ENCODE results near the gene RSF1.

Gene RSF1

GRCh38 chr11:77813256-77813655 is 7.3 kb downstream of the RSF1 start:
- no peak for DNase-seq (ENCODE audit: low read depth in 2 of 2)

- no peak for DNase-seq (ENCODE audit: low read depth in 2 of 2)
These were observed 13.5 kb downstream of the RSF1 start for GRCh38 chr11:77806993-77807392.

DNA sequence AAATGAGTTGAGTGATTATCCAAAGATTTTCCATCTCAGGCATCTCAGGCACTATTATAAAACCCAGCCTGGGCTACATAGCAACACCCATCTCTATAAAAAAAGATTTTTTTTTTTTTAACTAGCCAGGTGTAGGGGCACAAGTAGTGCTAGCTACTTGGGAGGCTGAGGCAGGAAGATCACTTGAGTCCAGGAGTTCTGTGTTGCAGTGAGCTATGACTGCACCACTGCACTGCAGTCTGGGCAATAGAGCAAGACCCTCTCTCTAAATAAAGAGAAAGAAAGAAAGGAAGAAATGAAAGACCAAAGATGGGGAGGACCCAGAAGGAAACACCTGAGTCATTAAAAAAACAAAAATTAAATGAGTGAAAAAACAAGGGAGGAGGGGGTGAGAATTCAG is 14.1 kb downstream of the RSF1 start:
- no peak for DNase-seq (ENCODE audit: low read depth in 2 of 2)

GRCh38 chr11:77801477-77801876 is 19.0 kb downstream of the RSF1 start:
- DNase-seq (ENCODE audit: low read depth in 2 of 2), result no peak

- DNase-seq (ENCODE audit: low read depth in 2 of 2), result no peak
These were observed 20.1 kb downstream of the RSF1 start for GRCh38 chr11:77800449-77800848.

GRCh38 chr11:77799338-77799737 is 21.2 kb downstream of the RSF1 start:
- no peak for DNase-seq (ENCODE audit: low read depth in 2 of 2)

GRCh38 chr11:77793972-77794371 is 26.6 kb downstream of the RSF1 start:
- no peak for DNase-seq (ENCODE audit: low read depth in 2 of 2)

GRCh38 chr11:77791301-77791700 is 29.2 kb downstream of the RSF1 start:
- DNase-seq (ENCODE audit: low read depth in 2 of 2), result no peak

DNA sequence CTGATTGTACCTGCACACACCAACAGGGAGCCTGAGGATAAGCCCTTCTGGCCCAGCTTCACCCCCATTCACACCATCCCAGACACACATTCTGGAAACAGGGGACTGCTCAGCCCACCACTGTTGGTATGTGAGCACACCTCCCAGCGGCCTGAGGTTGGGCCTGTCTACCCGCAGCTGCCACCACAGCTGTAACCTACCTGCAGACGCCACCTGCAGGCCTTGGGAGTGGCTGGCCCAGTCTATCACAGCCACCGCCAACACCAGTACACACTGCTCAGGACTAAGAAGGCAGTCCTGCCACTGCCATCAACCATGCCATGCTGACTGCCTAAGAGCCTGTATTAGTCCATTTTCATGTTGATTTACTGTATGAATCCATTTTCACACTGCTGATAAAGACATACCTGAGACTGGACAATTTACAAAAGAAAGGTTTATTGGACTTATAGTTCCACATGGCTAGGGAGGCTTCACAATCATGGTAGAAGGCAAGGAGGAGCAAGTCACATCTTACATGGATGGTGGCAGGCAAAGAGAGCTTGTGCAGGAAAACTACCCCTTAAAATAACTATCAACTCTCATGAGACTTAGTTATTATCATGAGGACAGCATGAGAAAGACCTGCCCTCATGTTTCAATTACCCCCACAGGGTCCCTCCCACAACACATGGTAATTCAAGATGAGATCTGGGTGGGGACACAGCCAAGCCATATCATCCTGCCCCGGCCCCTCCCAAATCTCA is 30.6 kb downstream of the RSF1 start:
- no peak for DNase-seq (ENCODE audit: low read depth in 2 of 2)

GRCh38 chr11:77789061-77789730 is 31.3 kb downstream of the RSF1 start:
- no peak for DNase-seq (ENCODE audit: low read depth in 2 of 2)

GRCh38 chr11:77784572-77784971 is 36.0 kb downstream of the RSF1 start:
- DNase-seq (ENCODE audit: low read depth in 2 of 2), result no peak

- DNase-seq (ENCODE audit: low read depth in 2 of 2), result no peak
These were observed 37.5 kb downstream of the RSF1 start for GRCh38 chr11:77783025-77783424.

DNA sequence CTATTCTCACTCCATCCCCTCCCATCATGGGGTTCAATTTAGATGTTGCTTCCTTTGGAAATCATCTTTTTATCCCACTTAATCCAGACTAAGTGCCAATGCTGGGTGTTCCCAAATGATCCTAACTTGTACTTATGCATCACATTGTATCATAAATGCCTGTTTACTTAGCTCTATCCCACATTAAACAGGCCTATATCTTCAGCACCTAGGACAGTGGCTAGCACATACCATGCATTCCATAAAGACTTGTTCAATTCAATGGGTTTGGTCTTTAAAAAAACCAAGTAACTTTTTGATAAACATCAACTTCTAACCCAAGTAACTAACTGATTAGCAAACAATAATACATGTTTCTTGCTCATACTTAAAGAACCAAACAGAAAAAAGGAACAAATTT is 40.6 kb downstream of the RSF1 start:
- DNase-seq (ENCODE audit: low read depth in 2 of 2), result no peak

GRCh38 chr11:77778549-77778948 is 42.0 kb downstream of the RSF1 start:
- no peak for DNase-seq (ENCODE audit: low read depth in 2 of 2)

DNA sequence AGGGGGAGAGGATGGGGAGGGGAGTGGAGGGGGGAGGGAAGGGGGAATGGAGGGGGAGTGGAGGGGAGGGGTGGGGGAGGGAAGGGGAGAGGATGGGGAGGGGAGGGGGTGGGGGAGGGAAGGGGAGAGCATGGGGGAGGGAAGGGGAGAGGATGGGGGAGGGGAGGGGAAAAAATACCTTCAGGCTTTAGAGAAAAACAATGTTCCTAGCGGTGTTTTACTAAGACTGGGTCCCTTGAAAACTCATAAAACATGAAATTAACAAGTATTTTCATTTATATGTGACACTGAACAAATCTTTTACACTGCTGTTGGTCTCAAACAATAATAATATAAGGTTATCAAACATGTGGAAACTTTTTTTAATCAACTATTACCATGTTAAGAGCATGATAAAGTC is 42.4 kb downstream of the RSF1 start:
- no peak for DNase-seq (ENCODE audit: low read depth in 2 of 2)

DNA sequence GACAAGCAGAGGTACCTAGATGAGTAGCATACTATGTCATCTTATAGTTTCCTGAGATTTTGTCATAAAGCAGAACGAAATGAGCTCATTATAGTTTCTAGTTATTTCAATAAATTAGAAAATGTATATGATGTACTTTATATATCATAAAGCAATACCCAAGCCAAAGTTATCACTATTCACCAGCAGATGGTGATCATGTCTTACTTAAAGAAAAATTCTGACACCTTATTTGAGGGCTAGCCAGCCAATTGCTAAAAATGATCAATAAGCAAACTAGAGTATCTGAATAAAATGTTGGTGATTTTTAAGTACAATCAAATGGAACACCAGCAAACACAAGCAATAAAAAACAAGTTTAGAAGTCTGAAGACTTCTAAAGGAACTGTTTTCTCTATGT is 44.1 kb downstream of the RSF1 start:
- no peak for DNase-seq (ENCODE audit: low read depth in 2 of 2)

GRCh38 chr11:77775936-77776335 is 44.6 kb downstream of the RSF1 start:
- DNase-seq (ENCODE audit: low read depth in 2 of 2), result no peak

- DNase-seq (ENCODE audit: low read depth in 2 of 2), result no peak
These were observed 49.4 kb downstream of the RSF1 start for GRCh38 chr11:77771135-77771534.

GRCh38 chr11:77770629-77771028 is 49.9 kb downstream of the RSF1 start:
- DNase-seq (ENCODE audit: low read depth in 2 of 2), result no peak

DNA sequence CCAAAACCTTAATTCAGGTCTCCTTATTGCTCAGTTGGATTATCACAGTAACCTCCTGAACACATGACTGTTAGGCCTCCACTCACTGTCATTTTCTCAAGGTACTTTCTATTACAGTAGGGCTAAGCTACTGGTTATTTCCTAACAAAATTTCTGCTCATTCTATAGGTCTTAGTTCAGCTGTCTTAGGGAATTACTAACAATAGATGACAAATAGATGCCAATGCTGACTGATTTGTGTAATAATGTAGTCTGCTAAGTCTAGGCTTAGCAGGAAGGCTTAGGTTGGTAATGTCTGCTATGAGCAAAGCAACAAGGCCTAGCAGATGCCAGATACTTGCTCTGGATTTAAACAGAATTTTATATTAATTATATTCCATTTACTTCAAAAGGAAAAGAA is 58.1 kb downstream of the RSF1 start:
- DNase-seq (ENCODE audit: low read depth in 2 of 2), result no peak

DNA sequence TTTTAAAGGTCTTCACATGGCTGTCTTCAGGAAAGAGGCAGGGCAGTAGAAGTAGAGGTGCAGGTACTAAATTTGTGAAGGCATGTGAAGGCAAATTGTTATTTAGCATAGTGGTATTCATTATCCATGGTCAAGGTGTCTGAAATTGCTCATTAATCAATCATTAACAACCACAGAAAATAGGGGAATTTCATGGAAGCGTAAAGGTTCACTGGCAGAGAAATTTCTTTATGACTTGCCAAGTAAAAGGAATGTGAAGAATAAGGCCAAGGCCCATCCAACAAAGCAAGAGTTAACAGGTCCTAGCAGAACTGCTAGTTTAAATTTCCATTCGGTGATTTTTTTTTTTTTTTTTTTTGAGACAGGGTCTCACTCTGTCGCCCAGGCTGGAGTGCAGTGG is 59.0 kb downstream of the RSF1 start:
- no peak for DNase-seq (ENCODE audit: low read depth in 2 of 2)

DNA sequence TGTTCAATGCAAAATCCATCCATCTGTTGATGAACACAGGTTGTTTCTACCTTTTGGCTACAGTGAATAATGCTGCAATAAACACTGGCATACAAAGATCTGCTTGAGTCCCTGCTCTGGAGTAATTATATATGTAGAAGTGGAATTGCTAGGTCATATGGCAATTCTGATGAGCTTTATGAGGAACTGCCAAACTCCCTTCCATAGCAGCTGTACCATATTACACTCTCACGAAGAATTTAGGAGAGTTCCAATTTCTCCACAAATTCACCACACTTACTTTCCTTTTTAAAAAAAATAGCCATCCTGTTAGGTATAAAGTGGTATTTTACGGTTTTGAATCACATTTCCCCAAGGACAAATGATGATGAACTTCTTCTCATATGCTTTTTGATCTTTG is 62.2 kb downstream of the RSF1 start:
- DNase-seq (ENCODE audit: low read depth in 2 of 2), result no peak

GRCh38 chr11:77753230-77753629 is 67.3 kb downstream of the RSF1 start:
- DNase-seq (ENCODE audit: low read depth in 2 of 2), result no peak

- DNase-seq (ENCODE audit: low read depth in 2 of 2), result no peak
These were observed 68.0 kb downstream of the RSF1 start for GRCh38 chr11:77752516-77752915.
